ENCODE measurements around the gene COPE.

The COPE gene

GRCh38 chr19:18895038-18895823 is 24.0 kb downstream of the COPE start:
- DNase-seq (ENCODE audit: low read depth, low spot score) = no peak

DNA sequence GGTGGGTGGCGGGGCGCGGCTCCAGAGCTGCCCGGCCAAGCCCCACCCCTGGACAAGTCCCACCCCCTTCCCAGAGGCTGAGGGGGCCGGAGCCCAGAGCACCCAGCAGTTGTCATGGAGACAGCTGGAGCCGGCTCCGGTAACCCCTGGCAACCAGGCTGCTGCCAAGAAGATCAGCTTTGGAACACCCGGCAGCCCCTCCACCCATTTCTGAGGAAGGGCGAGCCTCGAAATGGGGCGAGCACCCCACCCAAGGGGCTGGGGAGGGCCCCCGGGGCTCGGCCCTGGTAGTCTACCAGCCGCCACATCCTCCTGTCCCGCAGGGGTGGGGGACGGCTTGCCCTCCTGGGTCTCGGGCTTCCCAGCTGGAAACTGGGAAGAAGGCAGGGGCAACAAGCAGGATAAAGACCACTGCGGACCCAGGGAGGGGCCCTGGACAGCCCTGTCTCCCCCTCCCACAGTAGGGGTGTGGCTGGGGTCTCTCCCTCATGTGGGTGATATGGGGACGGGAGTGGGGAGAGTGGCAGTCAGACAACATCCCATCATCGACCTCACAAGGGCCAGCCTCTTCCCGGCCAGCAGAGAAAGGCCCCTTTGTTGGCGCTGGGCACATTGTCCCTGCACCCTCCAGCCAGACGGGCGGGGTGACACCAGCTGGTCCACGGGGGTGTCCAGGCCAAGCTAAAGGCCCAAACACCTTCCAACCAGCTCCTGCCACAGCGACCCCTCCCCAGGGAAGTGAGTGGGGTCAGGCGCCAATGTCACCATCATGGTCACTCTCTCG is 24.7 kb downstream of the COPE start:
- DNase-seq (ENCODE audit: low read depth, low spot score) = no peak

GRCh38 chr19:18893587-18894253 is 25.5 kb downstream of the COPE start:
- no peak for DNase-seq (ENCODE audit: low read depth, low spot score)

DNA sequence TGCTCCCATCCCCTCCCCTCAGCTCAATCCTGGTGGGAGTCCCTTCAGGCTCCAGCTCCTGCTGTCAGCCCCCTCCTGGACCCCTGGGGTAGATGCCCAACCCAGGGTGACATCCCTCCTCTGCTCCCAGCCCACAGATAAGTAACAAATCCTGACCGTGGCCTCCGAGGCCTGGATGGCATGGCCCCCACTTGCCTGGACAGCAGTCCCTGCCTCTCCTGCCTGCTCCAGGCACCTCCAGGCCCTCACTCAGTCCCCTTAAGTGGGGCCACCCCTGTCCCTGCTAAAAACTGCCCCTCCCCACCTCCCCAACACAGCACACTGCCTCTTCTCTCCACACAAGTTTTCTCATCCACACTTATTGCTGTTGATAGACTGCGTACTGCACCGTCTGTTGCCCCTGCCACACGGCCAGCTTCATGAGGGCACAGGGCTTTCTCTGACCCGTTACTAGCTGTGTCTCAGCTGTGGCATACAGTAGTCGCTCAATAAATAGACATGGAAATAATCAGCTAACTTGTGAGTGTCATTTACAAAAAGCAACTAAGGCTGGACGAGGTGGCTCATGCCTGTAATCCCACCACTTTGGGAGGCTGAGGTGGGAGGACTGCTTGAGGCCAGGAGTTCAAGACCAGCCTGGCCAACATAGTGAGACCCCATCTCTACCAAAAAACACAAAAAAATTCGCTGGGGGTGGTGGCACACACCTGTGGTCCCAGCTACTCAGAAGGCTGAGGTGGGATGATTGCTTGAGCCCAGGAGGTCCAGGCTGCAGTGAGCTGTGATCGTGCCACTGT is 29.0 kb downstream of the COPE start:
- no peak for DNase-seq (ENCODE audit: low read depth, low spot score)

GRCh38 chr19:18886972-18887371 is 32.2 kb downstream of the COPE start:
- no peak for DNase-seq (ENCODE audit: low read depth, low spot score)

GRCh38 chr19:18883526-18884304 is 35.5 kb downstream of the COPE start:
- DNase-seq (ENCODE audit: low read depth, low spot score) = no peak

GRCh38 chr19:18881491-18881890 is 37.7 kb downstream of the COPE start:
- DNase-seq (ENCODE audit: low read depth, low spot score) = no peak

- no peak for DNase-seq (ENCODE audit: low read depth, low spot score)
Measured at GRCh38 chr19:18879579-18880373, 39.4 kb downstream of the COPE start.

DNA sequence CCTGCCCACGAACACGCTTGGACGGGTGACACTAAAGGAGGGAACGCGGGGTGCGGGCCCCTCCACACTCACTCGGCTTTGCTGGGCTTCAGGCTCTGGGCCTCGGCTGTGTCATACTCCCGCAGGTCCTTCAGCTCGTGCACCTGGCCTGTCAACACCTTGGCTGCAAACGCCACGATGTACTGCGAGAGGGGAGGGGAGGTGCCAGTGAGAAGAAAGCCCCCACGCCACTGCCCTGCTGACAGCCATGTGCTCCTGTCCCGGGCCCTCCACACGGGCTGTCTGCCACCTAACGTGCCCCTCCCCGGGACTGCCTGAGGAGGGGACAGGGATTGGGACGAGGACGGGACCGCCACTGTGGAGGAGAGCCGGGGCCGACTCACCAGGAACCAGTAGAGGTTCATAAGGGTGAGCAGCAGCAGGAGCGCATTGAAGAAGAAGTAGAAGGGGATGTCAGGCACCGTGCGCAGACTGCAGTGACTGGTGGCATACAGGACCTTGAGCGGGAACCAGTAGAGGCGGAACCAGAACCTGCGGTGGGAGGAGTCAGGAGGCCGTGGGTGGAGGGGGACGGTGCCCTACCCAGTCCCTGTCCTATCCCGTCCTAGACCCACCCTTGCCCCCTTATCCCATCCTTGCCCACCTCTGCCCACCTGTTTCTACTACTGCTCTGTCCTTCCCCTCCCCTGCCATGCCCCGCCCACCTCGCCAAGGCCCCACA is 40.2 kb downstream of the COPE start:
- DNase-seq (ENCODE audit: low read depth, low spot score) = no peak

- DNase-seq (ENCODE audit: low read depth, low spot score) = no peak
Measured at GRCh38 chr19:18878058-18878797, 41.0 kb downstream of the COPE start.

DNA sequence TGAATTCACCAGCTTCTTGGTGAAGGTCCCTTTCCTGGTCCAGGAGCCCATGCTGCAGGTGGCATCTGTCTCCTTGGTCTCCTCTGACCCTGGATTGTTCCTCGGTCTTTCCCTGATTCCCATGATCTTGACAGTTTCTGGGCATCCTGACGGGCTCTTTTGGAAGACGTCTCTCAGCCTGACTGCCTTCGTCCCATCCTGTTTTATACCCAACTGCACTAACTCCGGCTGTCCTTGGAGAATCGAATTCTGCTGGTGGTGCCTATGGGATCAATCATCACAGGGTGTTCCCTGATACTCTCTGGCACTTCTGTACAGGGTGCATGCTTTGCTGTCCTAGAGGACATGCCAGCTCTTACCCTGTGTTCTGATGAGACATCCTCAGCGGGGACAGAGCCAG is 42.3 kb downstream of the COPE start:
- no peak for DNase-seq (ENCODE audit: low read depth, low spot score)

DNA sequence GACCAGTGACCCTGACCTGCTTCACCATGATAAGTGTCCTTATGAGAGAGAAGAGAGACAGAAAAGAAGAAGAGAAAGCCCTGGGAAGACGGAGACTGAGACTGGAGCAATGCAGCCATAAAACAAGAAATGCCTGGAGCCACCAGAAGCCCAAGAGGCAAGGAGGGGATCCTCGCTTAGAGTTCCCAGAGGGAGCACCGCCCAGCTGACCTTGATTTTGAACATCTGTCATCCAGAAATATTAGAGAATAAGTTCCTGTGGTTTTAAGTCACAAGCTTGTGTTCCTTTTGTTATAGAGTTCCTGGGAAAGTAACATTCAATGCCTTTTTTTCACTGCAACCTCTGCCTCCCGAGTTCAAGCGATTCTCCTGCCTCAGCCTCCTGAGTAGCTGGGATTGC is 43.5 kb downstream of the COPE start:
- no peak for DNase-seq (ENCODE audit: low read depth, low spot score)

GRCh38 chr19:18871543-18871942 is 47.6 kb downstream of the COPE start:
- no peak for DNase-seq (ENCODE audit: low read depth, low spot score)

- no peak for DNase-seq (ENCODE audit: low read depth, low spot score)
Measured at GRCh38 chr19:18870531-18871172, 48.5 kb downstream of the COPE start.

DNA sequence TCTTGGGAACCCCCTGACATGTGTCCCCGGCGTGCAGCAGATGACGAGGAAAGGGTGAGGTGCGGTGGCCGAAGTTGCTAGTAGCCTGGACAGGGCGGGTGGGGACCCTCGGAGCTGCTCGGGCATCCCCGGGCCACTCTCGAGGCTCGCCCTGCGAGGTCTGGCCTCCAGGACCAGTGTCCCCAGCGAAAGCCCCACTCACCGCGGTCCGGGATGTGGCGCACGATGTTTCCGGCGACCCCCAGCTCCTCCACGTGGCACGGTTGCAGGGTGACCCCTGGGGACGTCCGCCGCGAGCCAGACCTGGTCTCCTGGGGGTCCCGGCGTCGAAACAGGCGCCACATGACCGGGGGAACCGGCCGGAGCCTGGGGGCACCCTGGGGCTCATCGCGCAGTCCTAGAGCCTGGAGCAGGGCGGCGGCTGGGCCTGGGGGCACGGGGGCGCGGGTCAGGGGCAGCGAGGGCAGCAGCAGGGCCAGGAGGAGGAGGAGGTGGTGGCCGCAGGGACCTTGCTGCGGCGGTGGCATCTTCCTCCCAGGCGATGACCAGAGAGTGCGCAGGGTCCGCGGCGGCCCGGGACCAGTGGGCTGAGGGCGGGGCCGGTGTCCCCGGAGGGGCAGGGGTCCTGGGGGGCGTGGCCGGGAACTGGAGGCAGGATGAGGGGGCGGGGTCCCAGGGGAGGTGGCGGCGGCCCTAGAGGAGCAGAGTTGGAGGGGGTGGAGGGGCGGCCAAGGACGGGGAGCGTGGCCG is 49.2 kb downstream of the COPE start:
- DNase-seq (ENCODE audit: low read depth, low spot score) = no peak

DNA sequence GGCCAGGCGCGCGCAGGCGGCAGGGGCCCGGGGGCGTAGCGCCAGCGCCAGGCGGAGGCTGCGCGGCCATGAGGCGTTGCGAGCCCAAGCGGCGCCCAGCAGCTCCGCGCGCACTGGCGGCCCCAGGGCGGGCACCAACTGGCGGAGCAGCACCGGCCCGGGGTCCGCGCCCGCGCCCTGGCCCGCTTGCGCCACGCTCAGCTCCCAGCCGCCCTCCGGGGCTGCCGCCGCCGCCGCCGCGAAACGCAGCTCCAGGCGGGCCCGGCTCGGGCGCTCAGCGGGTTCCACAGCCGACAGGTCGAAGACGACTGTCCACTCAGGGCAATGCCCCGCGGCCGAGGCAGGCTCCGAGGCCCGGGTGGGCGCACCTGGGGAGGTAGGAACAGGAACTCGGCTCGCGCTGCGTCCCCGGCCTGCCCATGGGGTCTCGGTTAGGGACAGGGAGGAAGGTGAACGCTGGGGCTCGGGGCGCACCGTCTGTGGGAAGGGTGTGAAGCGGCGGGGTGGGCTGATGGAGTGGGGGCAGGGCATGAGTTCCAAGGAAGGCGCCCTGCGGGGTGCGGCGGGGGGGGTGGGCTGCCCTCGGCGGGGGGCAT is 50.1 kb downstream of the COPE start:
- DNase-seq (ENCODE audit: low read depth, low spot score) = no peak

- DNase-seq (ENCODE audit: low read depth, low spot score) = no peak
Measured at GRCh38 chr19:18868380-18869022, 50.7 kb downstream of the COPE start.
